Measurements from ENCODE around the gene FCGR3A. TPM values are rescaled to one million over a fixed set of nuclear protein-coding genes. Genes with fewer than 3 reads are reported as not detected.
A peak's percentile ranks its signal among the peaks of the same experiment; 100 is the strongest.
"Not testable (repeated sequence)": the region's sequence is repeated elsewhere in the genome, so short reads cannot be mapped to it uniquely, and the experiment has no call there.

Gene FCGR3A
- 100 to 1,000 TPM in 2 of 6 donors, 10 to 100 TPM in 4; 20.8 to 237 (median 82.8) TPM for total RNA-seq

DNA sequence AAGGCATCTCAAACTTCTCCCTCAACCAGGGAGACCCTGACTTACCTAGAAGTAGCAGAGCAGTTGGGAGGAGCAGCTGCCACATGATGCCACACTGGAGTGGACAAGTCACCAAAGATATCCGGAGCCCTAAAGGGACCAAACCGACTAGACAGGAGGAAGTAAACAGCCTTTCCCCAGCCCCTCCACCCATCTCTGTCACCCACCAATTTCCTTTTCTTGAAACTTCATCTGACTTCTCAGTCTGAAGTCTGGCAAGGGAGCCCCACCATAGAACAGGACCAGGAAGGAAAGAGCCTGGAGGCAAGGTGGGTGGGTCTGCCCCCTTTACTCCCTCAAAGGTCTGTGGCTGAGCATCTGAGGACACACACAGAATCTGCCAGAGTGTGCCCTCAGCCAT is at the start of gene FCGR3A:
TSS of gene FCGR3A (minus strand) at position 167 of the 400 bp plus-strand sequence. CDS start at position 85, 82 bp downstream.
- ATAC-seq (ENCODE audit: low FRiP score in 2 of 2), result peak in 1 of 2 donors; percentile 55
- no peak for DNase-seq
- 69 to 77% methylated on average over 2 of the region's 2 CpGs for WGBS, 2 donors
- no peaks in the 10 kb centered on the region for H3K36me3 ChIP-seq
- no peaks in the 10 kb centered on the region for H3K27me3 ChIP-seq
- H3K4me1 ChIP-seq, result no peaks in the 10 kb centered on the region
- peak within 1 kb of the TSS in 3 of 4 donors; percentile 48 to 75 (median 66) for H3K27ac ChIP-seq
- TF ChIP-seq POLR2A (IDR thresholded peaks at IDR 0.05), result peak in 1 of 4 donors; percentile 59
- TF ChIP-seq EP300 (IDR thresholded peaks at IDR 0.05), result no peak
- TF ChIP-seq, protein P1, sequence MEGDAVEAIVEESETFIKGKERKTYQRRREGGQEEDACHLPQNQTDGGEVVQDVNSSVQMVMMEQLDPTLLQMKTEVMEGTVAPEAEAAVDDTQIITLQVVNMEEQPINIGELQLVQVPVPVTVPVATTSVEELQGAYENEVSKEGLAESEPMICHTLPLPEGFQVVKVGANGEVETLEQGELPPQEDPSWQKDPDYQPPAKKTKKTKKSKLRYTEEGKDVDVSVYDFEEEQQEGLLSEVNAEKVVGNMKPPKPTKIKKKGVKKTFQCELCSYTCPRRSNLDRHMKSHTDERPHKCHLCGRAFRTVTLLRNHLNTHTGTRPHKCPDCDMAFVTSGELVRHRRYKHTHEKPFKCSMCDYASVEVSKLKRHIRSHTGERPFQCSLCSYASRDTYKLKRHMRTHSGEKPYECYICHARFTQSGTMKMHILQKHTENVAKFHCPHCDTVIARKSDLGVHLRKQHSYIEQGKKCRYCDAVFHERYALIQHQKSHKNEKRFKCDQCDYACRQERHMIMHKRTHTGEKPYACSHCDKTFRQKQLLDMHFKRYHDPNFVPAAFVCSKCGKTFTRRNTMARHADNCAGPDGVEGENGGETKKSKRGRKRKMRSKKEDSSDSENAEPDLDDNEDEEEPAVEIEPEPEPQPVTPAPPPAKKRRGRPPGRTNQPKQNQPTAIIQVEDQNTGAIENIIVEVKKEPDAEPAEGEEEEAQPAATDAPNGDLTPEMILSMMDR (IDR thresholded peaks at IDR 0.05), result no peak
- TF ChIP-seq POLR2AphosphoS5 (IDR thresholded peaks at IDR 0.05), result peak in 1 of 2 donors; percentile 6
- no peaks in the 10 kb centered on the region for H3K9me3 ChIP-seq
- peak within 1 kb of the TSS in 1 of 4 donors; percentile 18 for H3K4me3 ChIP-seq

DNA sequence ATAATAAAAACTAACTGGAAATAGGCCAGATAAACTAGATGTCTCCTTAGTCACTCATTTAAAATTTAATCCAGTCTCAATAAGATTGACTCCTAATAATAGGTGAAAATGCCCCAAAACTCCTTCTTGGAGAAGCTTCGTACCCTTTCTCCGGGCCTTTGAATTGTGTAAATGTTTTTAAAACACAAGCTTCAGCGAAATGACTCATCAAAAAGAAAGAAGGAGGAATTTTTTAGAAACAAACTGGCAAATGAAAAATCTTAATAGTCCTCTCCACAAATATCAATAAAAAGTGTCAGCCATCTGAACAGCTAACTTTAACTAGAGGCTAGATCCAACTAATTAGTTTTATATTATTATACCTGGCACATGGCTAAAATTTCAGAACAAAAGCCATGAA is 47.5 kb upstream of the FCGR3A start:
- not testable (repeated sequence) for DNase-seq; H3K4me3 ChIP-seq; H3K27me3 ChIP-seq; H3K9me3 ChIP-seq; ATAC-seq (ENCODE audit: low FRiP score in 2 of 2); H3K4me1 ChIP-seq; H3K27ac ChIP-seq; H3K36me3 ChIP-seq
- WGBS, 2 donors, result 93 to 96% methylated on average over 3 of the region's 3 CpGs

DNA sequence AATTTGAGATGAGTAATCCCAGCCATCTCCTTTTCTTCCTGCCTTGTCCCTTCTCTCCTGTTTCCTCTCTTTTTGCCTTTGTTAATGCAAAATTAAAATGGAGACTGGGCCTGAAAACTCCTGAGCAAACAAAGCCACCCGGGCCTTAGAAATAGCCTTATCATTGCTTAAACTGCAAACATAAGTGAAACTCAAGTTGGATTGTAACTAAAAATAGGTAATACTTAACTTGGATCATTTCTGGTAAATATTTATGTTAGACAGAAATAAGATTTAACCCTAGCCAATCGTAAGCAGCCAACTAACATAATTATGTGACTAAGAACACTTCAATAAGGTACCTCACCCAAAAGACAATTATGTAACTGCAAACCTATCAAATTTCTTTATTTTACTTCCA is 46.0 kb upstream of the FCGR3A start:
- H3K27ac ChIP-seq, result peak overlapping the region in 2 of 4 donors; percentile 27 to 35
- ATAC-seq (ENCODE audit: low FRiP score in 2 of 2); H3K4me1 ChIP-seq; H3K36me3 ChIP-seq; H3K9me3 ChIP-seq; H3K4me3 ChIP-seq; DNase-seq; H3K27me3 ChIP-seq: not testable (repeated sequence)
- WGBS, 2 donors, result 24 to 50% methylated on average over 2 of the region's 2 CpGs

DNA sequence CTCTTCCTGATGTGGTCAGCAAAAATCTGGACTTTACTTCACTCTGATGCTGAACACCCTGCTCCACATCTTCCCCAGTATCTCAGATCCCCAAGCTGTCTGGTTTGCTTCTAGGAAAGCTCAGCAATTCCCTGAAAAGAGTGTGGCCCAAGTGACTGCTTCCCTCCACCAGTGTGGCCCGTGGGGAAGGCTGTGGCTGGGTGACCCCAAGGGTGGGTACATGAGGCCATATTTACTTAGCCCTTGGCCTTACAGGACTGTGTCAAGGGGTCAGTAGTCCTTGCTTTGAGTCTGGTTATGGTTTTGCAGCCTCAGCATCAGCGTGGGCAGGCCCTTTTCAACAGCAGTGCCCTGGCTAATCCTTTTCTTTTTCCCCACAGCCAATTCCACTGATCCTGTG is 45.6 kb upstream of the FCGR3A start:
- H3K27ac ChIP-seq, result peak overlapping the region in 2 of 4 donors; percentile 27 to 35
- not testable (repeated sequence) for H3K27me3 ChIP-seq, H3K4me1 ChIP-seq, H3K9me3 ChIP-seq, H3K4me3 ChIP-seq, H3K36me3 ChIP-seq, DNase-seq
- 61 to 86% methylated on average over 2 of the region's 2 CpGs for WGBS, 2 donors
- peak in 1 of 2 donors; percentile 8 for ATAC-seq (ENCODE audit: low FRiP score in 2 of 2)

DNA sequence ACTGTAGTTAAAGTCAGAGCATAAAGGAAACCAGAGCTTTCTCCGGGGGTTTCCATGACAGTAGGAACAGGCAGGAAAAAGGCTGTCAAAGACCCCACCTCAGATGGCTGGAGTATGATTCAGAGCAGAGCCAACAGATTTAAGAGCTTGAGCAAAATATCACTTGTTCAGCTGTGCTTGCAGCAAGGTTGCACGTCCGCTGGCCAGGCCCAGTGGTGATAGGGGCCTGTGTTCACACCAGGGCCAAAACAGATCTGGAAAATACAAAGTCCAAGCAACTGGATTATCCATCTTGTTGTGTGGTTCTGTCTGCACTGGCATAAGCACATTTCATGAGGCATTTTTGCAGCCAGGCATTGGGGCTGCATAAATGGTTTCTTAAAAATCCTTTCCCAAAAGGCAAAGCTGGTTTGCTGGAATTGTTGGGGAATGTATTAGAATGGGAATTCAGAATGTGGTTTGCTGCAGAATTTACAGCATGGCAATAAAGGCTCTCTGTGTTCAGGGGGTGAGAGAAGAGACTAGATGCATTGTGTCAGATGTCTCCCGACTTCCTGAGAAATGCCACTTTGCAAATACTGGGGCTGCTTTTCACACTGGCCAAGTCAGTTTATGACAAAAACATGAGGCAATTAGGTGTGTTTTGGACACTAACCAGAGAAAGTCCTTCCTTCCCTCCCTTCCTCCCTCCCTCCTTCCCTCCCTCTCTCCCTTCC is 44.8 kb upstream of the FCGR3A start:
- 58 to 77% methylated on average over 2 to 4 of the region's 4 CpGs for WGBS, 2 donors
- H3K27ac ChIP-seq; H3K36me3 ChIP-seq; H3K4me1 ChIP-seq; H3K9me3 ChIP-seq; H3K27me3 ChIP-seq; H3K4me3 ChIP-seq; DNase-seq; ATAC-seq (ENCODE audit: low FRiP score in 2 of 2): not testable (repeated sequence)

DNA sequence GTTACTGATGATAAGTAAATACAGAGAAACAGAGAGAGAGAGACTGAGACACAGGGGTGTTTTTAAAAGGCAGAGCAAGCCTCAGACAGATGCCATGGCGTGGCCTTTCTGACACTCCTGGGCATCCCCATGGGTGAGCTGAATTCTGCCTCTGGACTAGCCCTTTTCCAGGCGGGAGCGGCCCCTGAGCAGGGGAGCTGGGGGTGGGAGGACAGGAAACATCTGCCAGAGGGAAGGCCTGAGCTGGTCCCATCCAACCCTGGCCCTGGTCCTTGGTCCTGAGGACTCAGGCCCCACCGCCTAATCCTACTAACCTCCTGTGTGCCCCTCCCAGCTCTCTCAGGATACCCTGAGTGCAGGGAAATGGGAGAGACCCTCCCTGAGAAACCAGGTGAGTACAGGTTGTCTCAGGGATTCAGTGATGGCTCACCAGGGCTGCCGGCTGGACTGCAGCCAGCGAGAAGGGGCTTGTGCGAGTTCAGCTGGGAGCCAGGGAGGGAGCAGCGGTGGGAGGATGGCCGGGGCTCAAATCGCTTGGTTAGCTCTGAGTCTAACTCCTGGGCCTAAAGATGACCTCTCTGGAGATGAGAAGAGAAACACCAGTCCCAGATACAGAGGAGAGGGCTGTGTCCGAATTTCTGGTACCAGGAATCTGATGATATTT is 43.6 kb upstream of the FCGR3A start:
- H3K27ac ChIP-seq; H3K9me3 ChIP-seq; H3K36me3 ChIP-seq; ATAC-seq (ENCODE audit: low FRiP score in 2 of 2); H3K4me1 ChIP-seq; H3K27me3 ChIP-seq; H3K4me3 ChIP-seq: not testable (repeated sequence)
- peak in 1 of 2 donors; percentile 36 for DNase-seq
- 93% methylated on average over 10 to 11 of the region's 11 CpGs for WGBS, 2 donors

DNA sequence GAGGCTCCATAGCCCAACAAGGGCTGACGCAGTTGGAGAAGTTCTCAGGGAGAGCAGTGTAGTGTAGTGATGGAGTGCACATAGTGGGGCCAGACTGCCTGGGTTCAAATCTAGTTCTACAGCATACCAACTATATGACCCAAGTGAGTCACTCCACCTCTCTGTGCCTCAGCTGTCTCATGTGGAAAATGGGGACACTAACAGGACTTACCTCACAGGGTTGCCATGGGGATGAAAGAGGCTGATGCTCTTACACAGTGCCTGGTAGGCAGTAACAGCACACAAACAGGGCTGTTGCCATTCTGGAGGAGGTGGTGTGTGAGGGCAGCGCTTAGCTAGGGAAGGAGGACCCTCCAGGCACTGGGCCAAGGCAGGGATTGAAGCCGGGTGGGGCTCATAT is 43.0 kb upstream of the FCGR3A start:
- H3K9me3 ChIP-seq, H3K27ac ChIP-seq, H3K36me3 ChIP-seq, H3K27me3 ChIP-seq, H3K4me3 ChIP-seq, DNase-seq, H3K4me1 ChIP-seq: not testable (repeated sequence)
- peak in 1 of 2 donors; percentile 27 for ATAC-seq (ENCODE audit: low FRiP score in 2 of 2)
- 83 to 95% methylated on average over 2 of the region's 3 CpGs for WGBS, 2 donors

DNA sequence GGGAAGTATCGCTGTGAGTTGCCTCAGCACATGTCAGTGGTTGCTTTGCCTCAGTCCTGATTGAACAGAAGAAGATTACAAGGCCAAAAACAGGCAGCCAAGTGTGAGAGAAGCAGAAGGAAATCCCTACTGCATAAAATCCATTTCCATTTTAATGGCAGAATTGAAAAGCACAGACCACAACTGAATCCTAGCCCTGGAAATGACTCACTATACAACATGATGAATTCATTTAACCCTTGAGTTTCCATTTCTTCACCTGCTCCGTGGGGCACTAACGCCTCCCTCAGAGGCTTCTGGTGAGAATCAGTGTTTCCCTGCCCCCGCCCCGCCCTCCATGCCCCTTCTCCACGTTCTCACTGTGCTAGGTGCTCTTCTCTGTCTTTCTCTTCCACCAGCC is 40.3 kb upstream of the FCGR3A start:
- WGBS, 2 donors, result 100% methylated on average over 1 of the region's 6 CpGs
- not testable (repeated sequence) for H3K4me1 ChIP-seq; ATAC-seq (ENCODE audit: low FRiP score in 2 of 2); H3K9me3 ChIP-seq; H3K36me3 ChIP-seq; H3K4me3 ChIP-seq; H3K27ac ChIP-seq; DNase-seq; H3K27me3 ChIP-seq

DNA sequence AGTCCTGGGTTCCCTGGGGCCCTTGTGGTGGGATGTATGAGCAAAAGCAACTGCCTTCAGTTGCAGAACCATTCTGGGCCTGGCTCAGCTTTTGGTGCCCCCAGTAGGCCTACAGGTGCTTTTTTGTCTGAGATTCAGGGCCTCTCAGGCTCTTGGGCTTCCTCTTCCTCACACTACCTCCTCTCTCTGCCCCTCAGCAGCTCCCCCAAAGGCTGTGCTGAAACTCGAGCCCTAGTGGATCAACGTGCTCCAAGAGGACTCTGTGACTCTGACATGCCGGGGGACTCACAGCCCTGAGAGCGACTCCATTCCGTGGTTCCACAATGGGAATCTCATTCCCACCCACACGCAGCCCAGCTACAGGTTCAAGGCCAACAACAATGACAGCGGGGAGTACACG is 39.7 kb upstream of the FCGR3A start:
- H3K27ac ChIP-seq; H3K4me1 ChIP-seq; H3K36me3 ChIP-seq; ATAC-seq (ENCODE audit: low FRiP score in 2 of 2); DNase-seq; H3K4me3 ChIP-seq; H3K27me3 ChIP-seq; H3K9me3 ChIP-seq: not testable (repeated sequence)
- WGBS, 2 donors, result 79 to 96% methylated on average over 8 of the region's 8 CpGs

DNA sequence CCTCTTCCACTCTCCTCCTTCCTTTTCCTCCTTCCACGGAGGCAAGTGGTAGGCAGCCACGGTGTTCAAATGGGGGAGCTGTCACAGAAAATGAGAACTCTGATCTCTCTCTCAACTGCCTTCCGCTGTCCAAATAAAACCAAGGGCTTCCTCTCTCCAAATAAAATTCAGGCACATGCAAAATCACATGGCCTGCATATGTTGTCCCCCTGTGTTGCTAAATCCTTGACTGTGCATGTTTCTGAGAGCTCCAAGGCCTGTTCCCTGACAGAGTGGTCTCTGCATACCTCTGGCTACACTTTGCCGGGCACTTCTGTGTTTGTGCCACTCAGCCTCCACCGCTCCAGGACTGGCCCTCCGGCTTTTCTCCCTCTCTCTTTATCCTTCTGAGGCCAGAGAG is 39.0 kb upstream of the FCGR3A start:
- not testable (repeated sequence) for H3K4me1 ChIP-seq; H3K9me3 ChIP-seq; ATAC-seq (ENCODE audit: low FRiP score in 2 of 2); H3K27me3 ChIP-seq; H3K4me3 ChIP-seq; H3K27ac ChIP-seq; H3K36me3 ChIP-seq; DNase-seq
- no CpG with 5 or more reads among the region's 6 CpGs for WGBS, 2 donors

DNA sequence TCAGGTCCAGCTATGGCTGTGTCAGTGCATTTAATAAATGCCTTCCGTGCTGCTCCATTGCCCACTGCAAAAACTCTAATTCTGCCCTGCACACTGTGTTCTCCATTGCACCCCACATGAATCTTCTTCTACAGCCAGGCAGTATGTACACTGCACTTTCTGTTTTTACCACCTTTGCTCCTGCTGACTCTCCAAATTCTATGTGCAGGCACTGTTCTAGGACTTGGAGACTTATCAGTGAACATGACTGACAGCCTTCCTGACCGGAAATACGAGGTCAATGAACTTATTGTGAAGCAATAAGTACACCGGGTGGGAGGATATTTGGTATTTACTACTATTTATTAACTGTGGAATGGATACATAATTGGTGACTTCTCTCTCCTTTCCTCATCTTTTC is 33.3 kb upstream of the FCGR3A start:
- ATAC-seq (ENCODE audit: low FRiP score in 2 of 2); DNase-seq; H3K27ac ChIP-seq; H3K36me3 ChIP-seq; H3K27me3 ChIP-seq; H3K4me3 ChIP-seq; H3K4me1 ChIP-seq; H3K9me3 ChIP-seq: not testable (repeated sequence)
- no CpG with 5 or more reads among the region's 4 CpGs for WGBS, 2 donors

Data from upper lobe of left lung (tissue), 6 donors.